Endothelial cell of umbilical vein (primary cell): ENCODE measurements around the gene GCNT1. TPM values are rescaled to one million over a fixed set of nuclear protein-coding genes. Genes with fewer than 3 reads are reported as not detected.

Experiments used
- BruUV-seq: library from RNA; stranded (reverse); fragments of 400-500 nt; replicated peaks from 2 replicates; lab custom pipeline; 2021; lab: Mats Ljungman, UMichigan
- CTCF ChIA-PET: fragments of 300-600, 350-600 bp; sonication (Branson Sonifier 250); formaldehyde crosslinking; loops from one replicate; lab custom pipeline; 2021; ENCODE audit warnings: antibody characterized with exemption, inconsistent platforms; lab: Charles Lee
- POLR2A ChIA-PET: fragments of 300-600, 350-600 bp; sonication (Branson Sonifier 250); formaldehyde crosslinking; loops from one replicate; lab custom pipeline; 2021; ENCODE audit warnings: antibody characterized with exemption, inconsistent platforms; lab: Charles Lee
- DNase-seq: peaks from one replicate; pipeline ENCODE4 v3.0.0-alpha.2; 2011; ENCODE audit warnings: low read depth, low spot score
- FAIRE-seq: peaks from 2 replicates; lab custom pipeline; 2011; peaks lifted over from hg19 to GRCh38; lab: Jason Lieb, UNC
- H2AFZ ChIP-seq: 2 replicates; pipeline ENCODE4 v1.6.0; 2012; ENCODE audit warnings: low read depth, low read length, control low read depth, inconsistent platforms
- H3K27ac ChIP-seq: 2 replicates; pipeline ENCODE4 v1.5.1; 2011; ENCODE audit warnings: low read depth, mild to moderate bottlenecking, control low read depth, low read length, moderate library complexity; ENCODE audit not compliant: insufficient read depth
- H3K27me3 ChIP-seq, 2 experiments: 2 replicates each; pipeline versions ENCODE4 v1.6.0 to v1.6.1; 2011; ENCODE audit warnings: low read length in 2 of 2, mixed read lengths in 1 of 2; ENCODE audit not compliant: control insufficient read depth in 2 of 2, insufficient read depth in 2 of 2
- H3K36me3 ChIP-seq, 2 experiments: 2 replicates in 1 of 2; 3 replicates in 1 of 2; pipeline ENCODE4 v1.5.1; 2011; ENCODE audit warnings: low read length in 2 of 2, mild to moderate bottlenecking in 1 of 2, moderate library complexity in 1 of 2; ENCODE audit not compliant: control insufficient read depth in 2 of 2, insufficient read depth in 2 of 2; ENCODE audit errors: extremely low read depth in 1 of 2
- H3K4me1 ChIP-seq: 3 replicates; pipeline ENCODE4 v1.5.1; 2011; ENCODE audit warnings: mild to moderate bottlenecking, low read length; ENCODE audit not compliant: control insufficient read depth, insufficient read depth; ENCODE audit errors: extremely low read depth
- H3K4me2 ChIP-seq: 2 replicates; pipeline ENCODE4 v1.6.1; 2011; ENCODE audit warnings: low read length, control low read depth, mixed read lengths; ENCODE audit not compliant: insufficient read depth
- H3K4me3 ChIP-seq, 3 experiments: fragments of 200-600 bp in 1 of 3; sonication (generic), shearing (Covaris generic) in 1 of 3; replicated peaks in 1 of 3; 2 replicates each; pipeline ENCODE4 v1.5.1; 2011 to 2016; ENCODE audit warnings: control low read depth in 3 of 3, low read length in 3 of 3, mild to moderate bottlenecking in 2 of 3, inconsistent platforms in 1 of 3, low read depth in 1 of 3, moderate library complexity in 1 of 3; ENCODE audit not compliant: insufficient read depth in 1 of 3
- H3K79me2 ChIP-seq: 2 replicates; pipeline ENCODE4 v1.6.0; 2012; ENCODE audit warnings: low read length, inconsistent platforms; ENCODE audit not compliant: control insufficient read depth, insufficient read depth
- H3K9ac ChIP-seq: replicated peaks from 2 replicates; pipeline ENCODE3; 2011; ENCODE audit warnings: low read length, control low read depth; ENCODE audit not compliant: insufficient read depth; ENCODE audit errors: extremely low read depth
- H3K9me1 ChIP-seq: replicated peaks from 3 replicates; pipeline ENCODE4 v1.6.0; 2011; ENCODE audit warnings: mild to moderate bottlenecking, low read length; ENCODE audit not compliant: control insufficient read depth, insufficient read depth; ENCODE audit errors: extremely low read depth
- H3K9me3 ChIP-seq: replicated peaks from 2 replicates; pipeline ENCODE4 v1.5.1; 2012; ENCODE audit warnings: low read length, inconsistent platforms; ENCODE audit not compliant: control insufficient read depth, insufficient read depth
- H4K20me1 ChIP-seq: replicated peaks from 2 replicates; pipeline ENCODE3; 2011; ENCODE audit warnings: mild to moderate bottlenecking, low read length; ENCODE audit not compliant: control insufficient read depth, insufficient read depth; ENCODE audit errors: extremely low read depth
- EZH2 ChIP-seq: IDR thresholded peaks from 2 replicates; pipeline ENCODE4 v1.6.1; 2012; ENCODE audit warnings: borderline replicate concordance, low read depth, mild to moderate bottlenecking, moderate library complexity, low read length, inconsistent platforms; ENCODE audit not compliant: severe bottlenecking
- FOS ChIP-seq: IDR thresholded peaks from 2 replicates; pipeline ENCODE4 v1.6.1; 2011; ENCODE audit warnings: mild to moderate bottlenecking, low read length, moderate library complexity, borderline replicate concordance; ENCODE audit not compliant: insufficient read depth
- GATA2 ChIP-seq: IDR thresholded peaks from 2 replicates; pipeline ENCODE4 v1.7.0; 2011; ENCODE audit warnings: low read depth, mild to moderate bottlenecking, moderate library complexity, mixed read lengths, low read length; ENCODE audit not compliant: insufficient read length, insufficient read depth
- JUN ChIP-seq: IDR thresholded peaks from 2 replicates; pipeline ENCODE4 v1.6.1; 2011; ENCODE audit warnings: borderline replicate concordance, low read depth; ENCODE audit not compliant: insufficient read length, insufficient read depth
- MYC ChIP-seq: IDR thresholded peaks from one replicate; pipeline ENCODE4 v1.6.1; 2011; ENCODE audit warnings: mild to moderate bottlenecking, low read depth, low read length
- POLR2A ChIP-seq: IDR thresholded peaks from 2 replicates; pipeline ENCODE4 v1.6.1; 2012; ENCODE audit warnings: low read depth, mild to moderate bottlenecking, control low read depth, low read length
- POLR2AphosphoS5 ChIP-seq: IDR thresholded peaks from 2 replicates; pipeline ENCODE4 v1.6.1; 2012; ENCODE audit warnings: low read depth, mild to moderate bottlenecking, control low read depth, low read length, moderate library complexity; ENCODE audit not compliant: insufficient read depth
- dilution Hi-C: fragments of 300-500 bp; cut with MboI; formaldehyde crosslinking; loops from one replicate; pipeline ENCODE4 v1.15.0; 2019; ENCODE audit warnings: low sequenced_read_pairs; ENCODE audit not compliant: extremely low pct_ligation_motif_present
- intact Hi-C: fragments of 100-400 bp; cut with micrococcal nuclease; formaldehyde crosslinking; loops from one replicate; pipeline ENCODE4 v1.10.0; 2022
- polyA plus RNA-seq, 4 experiments: library from polyadenylated mRNA; depleted of rRNA in 3 of 4; stranded (reverse) in 3 of 4; unstranded in 1 of 4; fragments of >200 nt; gene quantifications; 2 replicates each; pipeline versions ENCODE4 v1.2.1 to v1.2.3, GENCODE V29; 2011 to 2012; ENCODE audit warnings: missing spikeins in 1 of 4
- total RNA-seq: library from RNA; stranded (reverse); gene quantifications from 2 replicates; pipeline ENCODE4 v1.2.3, GENCODE V29; 2021
- TF ChIP-seq, protein P1 (sequence below): IDR thresholded peaks from 2 replicates; pipeline ENCODE4 v1.6.1; 2011; ENCODE audit not compliant: insufficient read depth, insufficient read length
- TF ChIP-seq, protein P2 (sequence below), 2 donors: IDR thresholded peaks; 1 replicate in 1 of 2; 2 replicates in 1 of 2; pipeline ENCODE4 v1.5.1; 2011; ENCODE audit warnings: low read length in 2 of 2, mild to moderate bottlenecking in 2 of 2, moderate library complexity in 2 of 2, control low read depth in 1 of 2, inconsistent platforms in 1 of 2, low read depth in 1 of 2; ENCODE audit not compliant: insufficient read depth in 1 of 2; ENCODE audit errors: extremely low read depth in 1 of 2

The GCNT1 gene
- total and polyA plus RNA-seq, 2 donors (not counting 3 experiments of a cell fraction or from before 2014, with no cell fraction given): 18.1 to 30.9 TPM

DNA sequence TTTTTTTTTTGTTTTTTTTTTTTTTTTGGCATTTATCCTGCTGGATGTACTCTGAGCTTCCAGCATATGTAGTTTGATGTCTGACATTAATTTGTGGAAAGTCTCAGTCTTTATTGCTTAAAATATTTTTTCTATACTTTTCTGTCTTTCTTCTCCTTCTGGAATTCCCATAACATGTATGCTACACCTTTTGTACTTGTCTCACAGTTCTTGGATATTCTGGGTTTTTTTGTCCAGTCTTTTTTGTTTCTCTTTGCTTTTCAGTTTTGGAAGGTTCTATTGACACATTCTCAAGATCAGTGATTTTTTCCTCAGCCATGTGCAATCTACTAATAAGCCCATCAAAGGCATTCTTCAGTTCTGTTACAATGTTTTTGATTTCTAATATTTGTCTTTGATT lies 45.3 kb upstream of the GCNT1 start:
- H3K36me3 ChIP-seq: no peaks in the 10 kb centered on the region
- no peaks in the 10 kb centered on the region for H3K9me3 ChIP-seq
- no peaks in the 10 kb centered on the region for H3K79me2 ChIP-seq
- H3K27ac ChIP-seq: no peak overlapping the region
- H3K9me1 ChIP-seq: no peaks in the 10 kb centered on the region
- FAIRE-seq (no peak), DNase-seq (no peak)
- H3K4me1 ChIP-seq: peaks cover 30% of the 10 kb centered on the region
- H4K20me1 ChIP-seq: no peaks in the 10 kb centered on the region
- TF ChIP-seq GATA2 (no peak), EZH2 (no peak), POLR2AphosphoS5 (no peak), FOS (no peak), JUN (no peak), POLR2A (no peak), MYC (no peak)
- TF ChIP-seq, protein P1, sequence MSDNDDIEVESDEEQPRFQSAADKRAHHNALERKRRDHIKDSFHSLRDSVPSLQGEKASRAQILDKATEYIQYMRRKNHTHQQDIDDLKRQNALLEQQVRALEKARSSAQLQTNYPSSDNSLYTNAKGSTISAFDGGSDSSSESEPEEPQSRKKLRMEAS: no peak
- TF ChIP-seq, protein P2, sequence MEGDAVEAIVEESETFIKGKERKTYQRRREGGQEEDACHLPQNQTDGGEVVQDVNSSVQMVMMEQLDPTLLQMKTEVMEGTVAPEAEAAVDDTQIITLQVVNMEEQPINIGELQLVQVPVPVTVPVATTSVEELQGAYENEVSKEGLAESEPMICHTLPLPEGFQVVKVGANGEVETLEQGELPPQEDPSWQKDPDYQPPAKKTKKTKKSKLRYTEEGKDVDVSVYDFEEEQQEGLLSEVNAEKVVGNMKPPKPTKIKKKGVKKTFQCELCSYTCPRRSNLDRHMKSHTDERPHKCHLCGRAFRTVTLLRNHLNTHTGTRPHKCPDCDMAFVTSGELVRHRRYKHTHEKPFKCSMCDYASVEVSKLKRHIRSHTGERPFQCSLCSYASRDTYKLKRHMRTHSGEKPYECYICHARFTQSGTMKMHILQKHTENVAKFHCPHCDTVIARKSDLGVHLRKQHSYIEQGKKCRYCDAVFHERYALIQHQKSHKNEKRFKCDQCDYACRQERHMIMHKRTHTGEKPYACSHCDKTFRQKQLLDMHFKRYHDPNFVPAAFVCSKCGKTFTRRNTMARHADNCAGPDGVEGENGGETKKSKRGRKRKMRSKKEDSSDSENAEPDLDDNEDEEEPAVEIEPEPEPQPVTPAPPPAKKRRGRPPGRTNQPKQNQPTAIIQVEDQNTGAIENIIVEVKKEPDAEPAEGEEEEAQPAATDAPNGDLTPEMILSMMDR (IDR thresholded peaks at IDR 0.05; ENCODE audit: extremely low read depth in 1 of 2, insufficient read depth in 1 of 2, low read depth in 1 of 2, low read length in 2 of 2): no peak
- no TSS peak for BruUV-seq
- ChIA-PET POLR2A (no interaction called here), CTCF (no interaction called here)
- no peak overlapping the region for H3K4me3 ChIP-seq
- no peak overlapping the region for H3K9ac ChIP-seq
- intact Hi-C loops (loop anchor here (2.0 kb wide), 1 partner anchor 39 kb away; no protein-coding TSS in a partner anchor), dilution Hi-C loops (no loop called here)
- no peak overlapping the region for H2AFZ ChIP-seq
- H3K27me3 ChIP-seq: no peaks in the 10 kb centered on the region
- no peak overlapping the region for H3K4me2 ChIP-seq
